NCI-H2081 (cell line): ENCODE data around the gene FUT3.

Experiments used
- DNase-seq, 2 experiments: peaks; one replicate each; lab custom pipeline; 2025; lab: John Stamatoyannopoulos, UW

FUT3 gene

GRCh38 chr19:5801796-5802619, 49.2 kb downstream of the FUT3 start:
- no peak for DNase-seq

- no peak for DNase-seq
Observed at GRCh38 chr19:5800361-5801270, 50.6 kb downstream of the FUT3 start.

- peak in 1 of 2 experiments; percentile 19 for DNase-seq
Observed at GRCh38 chr19:5799247-5800241, 51.7 kb downstream of the FUT3 start.

GRCh38 chr19:5798244-5798643, 53.0 kb downstream of the FUT3 start:
- no peak for DNase-seq

- no peak for DNase-seq
Observed at GRCh38 chr19:5795382-5795919, 55.8 kb downstream of the FUT3 start.

- DNase-seq: no peak
Observed at GRCh38 chr19:5793188-5793587, 58.1 kb downstream of the FUT3 start.
